ENCODE data around the gene PEX5L.

Gene PEX5L

DNA sequence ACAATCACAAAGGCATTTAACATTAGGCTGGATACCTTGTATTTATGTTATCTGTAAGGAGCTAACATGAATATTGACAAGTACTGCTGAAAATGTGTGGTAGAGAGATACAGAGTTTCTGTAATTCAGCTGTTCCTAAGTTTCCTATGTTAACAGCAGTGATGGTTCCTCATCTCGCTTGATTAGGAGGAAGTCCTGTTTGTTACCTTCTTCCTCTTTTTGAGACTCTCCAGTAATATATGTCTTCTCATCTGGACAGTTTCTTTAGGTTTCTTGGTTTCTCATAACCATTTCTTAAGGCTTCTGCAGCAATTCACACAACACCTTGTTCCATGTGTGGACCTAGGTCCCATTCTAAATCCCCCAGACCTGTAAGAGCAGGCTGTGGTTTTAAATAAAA lies 11.4 kb upstream of the PEX5L start:
- no peak for TF ChIP-seq TAF1 (IDR thresholded peaks at IDR 0.05; ENCODE audit: low read depth)
- no peak for TF ChIP-seq CREB1 (IDR thresholded peaks at IDR 0.05; ENCODE audit: low read depth)

DNA sequence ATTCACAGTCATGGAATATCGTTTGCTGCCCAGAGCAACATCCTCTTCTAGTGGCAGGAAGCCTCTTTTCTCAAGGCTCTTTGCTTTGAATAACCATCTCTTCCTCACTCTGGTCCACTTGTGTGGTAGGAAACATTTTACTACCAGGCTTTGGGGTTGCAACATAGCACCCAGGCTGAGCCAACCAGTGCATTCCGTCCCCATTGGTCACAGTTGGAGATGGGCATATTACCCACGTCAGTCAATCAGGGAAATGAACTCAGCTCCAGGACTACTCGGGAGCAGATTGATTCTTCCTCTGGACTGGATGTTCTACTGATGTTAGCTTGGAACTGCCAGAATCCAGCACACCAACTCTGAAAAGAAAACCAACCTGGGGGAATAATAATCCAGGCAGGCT lies 4.2 kb upstream of the PEX5L start:
- TF ChIP-seq CREB1 (IDR thresholded peaks at IDR 0.05; ENCODE audit: low read depth): no peak

DNA sequence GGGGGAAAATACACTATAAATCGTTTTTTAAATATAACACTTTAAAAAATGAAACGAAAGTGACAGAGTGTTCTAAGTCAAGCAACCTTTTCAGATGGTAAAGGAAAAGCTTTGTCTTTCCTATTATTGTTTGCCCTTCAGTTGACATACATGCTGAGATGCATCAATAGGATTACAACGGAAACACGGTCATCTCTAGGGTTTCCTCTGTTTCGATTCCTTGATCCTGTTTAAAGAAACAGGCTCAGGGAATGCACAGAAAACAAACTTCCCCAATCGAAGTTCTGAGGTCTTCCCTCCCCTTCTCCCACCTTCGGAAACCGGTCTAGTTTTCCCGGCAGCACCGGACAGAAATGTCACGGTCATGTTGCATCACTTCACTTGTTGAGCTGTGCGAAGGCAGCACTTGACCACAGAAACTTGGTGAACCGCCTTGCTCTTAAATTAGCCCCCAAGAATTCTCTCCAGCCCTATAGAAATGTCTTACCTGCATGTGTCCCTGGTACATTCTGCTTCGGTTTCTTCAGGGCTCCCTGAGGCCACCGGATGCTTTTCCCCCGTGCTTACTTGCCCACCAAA lies 556 bp downstream of the PEX5L start:
- TF ChIP-seq CEBPB (IDR thresholded peaks at IDR 0.05) (no peak), ZBTB7A (IDR thresholded peaks at IDR 0.05; ENCODE audit: low read depth) (no peak), EP300 (IDR thresholded peaks at IDR 0.05; ENCODE audit: borderline replicate concordance) (no peak), NFIC (IDR thresholded peaks at IDR 0.05) (no peak), TAF1 (IDR thresholded peaks at IDR 0.05; ENCODE audit: low read depth) (no peak), EGR1 (IDR thresholded peaks at IDR 0.05) (no peak), RAD21 (IDR thresholded peaks at IDR 0.05; ENCODE audit: low read depth) (no peak), TCF12 (IDR thresholded peaks at IDR 0.05; ENCODE audit: low read depth) (no peak), FOXM1 (IDR thresholded peaks at IDR 0.05; ENCODE audit: borderline replicate concordance, low read depth) (no peak), TEAD4 (IDR thresholded peaks at IDR 0.05) (no peak), CREB1 (IDR thresholded peaks at IDR 0.05; ENCODE audit: low read depth) (no peak), YY1 (IDR thresholded peaks at IDR 0.05; ENCODE audit: low read depth) (no peak)
- TF ChIP-seq, protein P1, sequence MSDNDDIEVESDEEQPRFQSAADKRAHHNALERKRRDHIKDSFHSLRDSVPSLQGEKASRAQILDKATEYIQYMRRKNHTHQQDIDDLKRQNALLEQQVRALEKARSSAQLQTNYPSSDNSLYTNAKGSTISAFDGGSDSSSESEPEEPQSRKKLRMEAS (IDR thresholded peaks at IDR 0.05): no peak
- TF ChIP-seq, protein P2, sequence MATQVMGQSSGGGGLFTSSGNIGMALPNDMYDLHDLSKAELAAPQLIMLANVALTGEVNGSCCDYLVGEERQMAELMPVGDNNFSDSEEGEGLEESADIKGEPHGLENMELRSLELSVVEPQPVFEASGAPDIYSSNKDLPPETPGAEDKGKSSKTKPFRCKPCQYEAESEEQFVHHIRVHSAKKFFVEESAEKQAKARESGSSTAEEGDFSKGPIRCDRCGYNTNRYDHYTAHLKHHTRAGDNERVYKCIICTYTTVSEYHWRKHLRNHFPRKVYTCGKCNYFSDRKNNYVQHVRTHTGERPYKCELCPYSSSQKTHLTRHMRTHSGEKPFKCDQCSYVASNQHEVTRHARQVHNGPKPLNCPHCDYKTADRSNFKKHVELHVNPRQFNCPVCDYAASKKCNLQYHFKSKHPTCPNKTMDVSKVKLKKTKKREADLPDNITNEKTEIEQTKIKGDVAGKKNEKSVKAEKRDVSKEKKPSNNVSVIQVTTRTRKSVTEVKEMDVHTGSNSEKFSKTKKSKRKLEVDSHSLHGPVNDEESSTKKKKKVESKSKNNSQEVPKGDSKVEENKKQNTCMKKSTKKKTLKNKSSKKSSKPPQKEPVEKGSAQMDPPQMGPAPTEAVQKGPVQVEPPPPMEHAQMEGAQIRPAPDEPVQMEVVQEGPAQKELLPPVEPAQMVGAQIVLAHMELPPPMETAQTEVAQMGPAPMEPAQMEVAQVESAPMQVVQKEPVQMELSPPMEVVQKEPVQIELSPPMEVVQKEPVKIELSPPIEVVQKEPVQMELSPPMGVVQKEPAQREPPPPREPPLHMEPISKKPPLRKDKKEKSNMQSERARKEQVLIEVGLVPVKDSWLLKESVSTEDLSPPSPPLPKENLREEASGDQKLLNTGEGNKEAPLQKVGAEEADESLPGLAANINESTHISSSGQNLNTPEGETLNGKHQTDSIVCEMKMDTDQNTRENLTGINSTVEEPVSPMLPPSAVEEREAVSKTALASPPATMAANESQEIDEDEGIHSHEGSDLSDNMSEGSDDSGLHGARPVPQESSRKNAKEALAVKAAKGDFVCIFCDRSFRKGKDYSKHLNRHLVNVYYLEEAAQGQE (IDR thresholded peaks at IDR 0.05; ENCODE audit: low read depth): no peak

DNA sequence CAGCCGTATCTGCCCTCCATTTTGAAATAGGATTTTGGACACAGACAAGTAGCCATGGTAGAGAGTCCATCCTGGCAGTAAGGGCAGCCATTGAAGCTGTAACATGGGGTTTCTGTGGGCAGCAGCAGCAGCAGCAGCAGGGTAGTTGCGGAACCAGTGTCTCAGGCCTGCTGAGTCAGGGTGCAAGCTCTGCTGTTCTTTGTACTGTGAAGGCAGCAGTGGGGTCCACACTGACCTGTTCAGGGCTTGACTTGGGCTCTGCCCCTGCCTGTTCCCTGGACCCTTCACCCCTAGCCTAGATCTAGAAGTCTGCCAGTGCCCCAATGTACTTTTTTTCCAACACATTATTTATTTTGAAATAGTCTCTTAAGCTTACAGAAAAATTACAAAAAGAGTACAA lies 9.7 kb downstream of the PEX5L start:
- TF ChIP-seq, protein P2 (IDR thresholded peaks at IDR 0.05; ENCODE audit: low read depth): no peak
- TF ChIP-seq, protein P3, sequence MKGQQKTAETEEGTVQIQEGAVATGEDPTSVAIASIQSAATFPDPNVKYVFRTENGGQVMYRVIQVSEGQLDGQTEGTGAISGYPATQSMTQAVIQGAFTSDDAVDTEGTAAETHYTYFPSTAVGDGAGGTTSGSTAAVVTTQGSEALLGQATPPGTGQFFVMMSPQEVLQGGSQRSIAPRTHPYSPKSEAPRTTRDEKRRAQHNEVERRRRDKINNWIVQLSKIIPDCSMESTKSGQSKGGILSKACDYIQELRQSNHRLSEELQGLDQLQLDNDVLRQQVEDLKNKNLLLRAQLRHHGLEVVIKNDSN (IDR thresholded peaks at IDR 0.05): no peak
- TF ChIP-seq FOXM1 (IDR thresholded peaks at IDR 0.05; ENCODE audit: borderline replicate concordance, low read depth) (no peak), ZBTB7A (IDR thresholded peaks at IDR 0.05; ENCODE audit: low read depth) (no peak), TCF12 (IDR thresholded peaks at IDR 0.05; ENCODE audit: low read depth) (no peak), YY1 (IDR thresholded peaks at IDR 0.05; ENCODE audit: low read depth) (no peak), TAF1 (IDR thresholded peaks at IDR 0.05; ENCODE audit: low read depth) (no peak), CREB1 (IDR thresholded peaks at IDR 0.05; ENCODE audit: low read depth) (no peak), EGR1 (IDR thresholded peaks at IDR 0.05) (no peak), TEAD4 (IDR thresholded peaks at IDR 0.05) (no peak), NFIC (IDR thresholded peaks at IDR 0.05) (no peak), EP300 (IDR thresholded peaks at IDR 0.05; ENCODE audit: borderline replicate concordance) (no peak), CEBPB (IDR thresholded peaks at IDR 0.05) (no peak), RAD21 (IDR thresholded peaks at IDR 0.05; ENCODE audit: low read depth) (no peak)

DNA sequence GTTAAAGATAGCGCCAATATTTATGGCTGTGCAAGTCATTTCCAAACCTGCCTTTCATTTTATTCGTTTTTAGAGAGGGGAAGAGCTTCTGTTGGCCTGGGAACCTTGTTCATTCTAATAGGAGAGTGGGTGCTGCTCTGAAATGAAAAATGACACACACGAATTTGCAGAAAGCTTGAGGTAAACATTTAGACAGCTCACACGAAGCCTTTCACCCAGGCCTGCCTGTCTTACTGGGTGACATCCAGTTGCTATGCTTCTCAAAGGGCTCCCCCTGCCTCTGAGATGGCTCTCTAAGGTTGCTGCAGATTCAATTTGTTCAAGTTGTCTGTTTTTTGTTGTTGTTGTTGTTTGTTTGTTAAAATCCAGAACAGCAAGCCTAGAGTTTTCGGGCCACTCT lies 18.2 kb downstream of the PEX5L start:
- TF ChIP-seq, protein P3 (IDR thresholded peaks at IDR 0.05): no peak
- TF ChIP-seq, protein P1 (IDR thresholded peaks at IDR 0.05): no peak
- no peak for TF ChIP-seq NFIC (IDR thresholded peaks at IDR 0.05)
- TF ChIP-seq EP300 (IDR thresholded peaks at IDR 0.05; ENCODE audit: borderline replicate concordance): no peak
- no peak for TF ChIP-seq FOXM1 (IDR thresholded peaks at IDR 0.05; ENCODE audit: borderline replicate concordance, low read depth)
- TF ChIP-seq, protein P2 (IDR thresholded peaks at IDR 0.05; ENCODE audit: low read depth): no peak
- TF ChIP-seq YY1 (IDR thresholded peaks at IDR 0.05; ENCODE audit: low read depth): no peak
